Gastroesophageal sphincter (tissue), 3 donors: ENCODE data around the gene MAN1C1.

Experiments used
- EP300 ChIP-seq: sonication (generic); formaldehyde crosslinking; IDR thresholded peaks from one replicate; pipeline ENCODE4 v1.6.1; 2017; ENCODE audit warnings: antibody characterized with exemption, mild to moderate bottlenecking
- POLR2A ChIP-seq, 2 donors: fragments of 450-650 bp; IDR thresholded peaks; one replicate each; pipeline ENCODE4 v1.6.1; 2017; ENCODE audit warnings: antibody characterized with exemption in 2 of 2, mild to moderate bottlenecking in 2 of 2, moderate library complexity in 1 of 2
- POLR2AphosphoS5 ChIP-seq: sonication (generic); formaldehyde crosslinking; IDR thresholded peaks from one replicate; pipeline ENCODE4 v1.6.1; 2017; ENCODE audit warnings: antibody characterized with exemption
- TF ChIP-seq, protein P1 (sequence below), 4 experiments: fragments of 200-600 bp in 2 of 4; fragments of 450-650 bp in 2 of 4; sonication (generic) in 1 of 4; IDR thresholded peaks; one replicate each; pipeline ENCODE4 v1.5.1; 2017 to 2019; ENCODE audit warnings: antibody characterized with exemption in 4 of 4, mild to moderate bottlenecking in 2 of 4, moderate library complexity in 2 of 4

DNA sequence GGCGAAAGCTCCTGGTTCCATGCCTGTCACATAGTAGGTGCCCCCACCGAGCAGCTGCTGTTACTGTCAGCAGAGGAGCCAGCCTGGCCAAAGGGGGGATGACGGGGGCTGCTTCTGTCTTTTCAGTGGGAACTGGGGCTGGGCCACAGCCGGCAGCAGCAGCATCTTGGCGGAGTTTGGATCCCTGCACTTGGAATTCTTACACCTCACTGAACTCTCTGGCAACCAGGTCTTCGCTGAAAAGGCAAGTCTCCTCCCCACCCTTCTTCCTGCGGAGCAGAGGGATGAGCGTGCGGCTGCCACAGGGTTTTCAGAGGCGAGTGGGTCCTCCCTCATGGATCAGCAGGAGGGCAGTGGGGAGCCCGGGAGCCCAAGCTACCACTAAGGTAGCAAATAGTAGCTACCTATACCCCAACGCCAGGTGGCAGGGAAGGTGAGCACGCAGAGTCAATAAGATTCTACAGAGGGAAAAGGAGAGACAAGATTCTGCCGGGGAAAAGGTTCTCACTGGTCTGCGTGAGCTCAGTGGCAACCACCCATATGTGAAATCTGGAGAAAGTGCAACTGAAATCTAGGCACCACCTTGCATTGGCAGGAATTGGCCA lies 142.0 kb downstream of the MAN1C1 start:
- TF ChIP-seq POLR2A (IDR thresholded peaks at IDR 0.05), result no peak
- no peak for TF ChIP-seq EP300
- TF ChIP-seq, protein P1, sequence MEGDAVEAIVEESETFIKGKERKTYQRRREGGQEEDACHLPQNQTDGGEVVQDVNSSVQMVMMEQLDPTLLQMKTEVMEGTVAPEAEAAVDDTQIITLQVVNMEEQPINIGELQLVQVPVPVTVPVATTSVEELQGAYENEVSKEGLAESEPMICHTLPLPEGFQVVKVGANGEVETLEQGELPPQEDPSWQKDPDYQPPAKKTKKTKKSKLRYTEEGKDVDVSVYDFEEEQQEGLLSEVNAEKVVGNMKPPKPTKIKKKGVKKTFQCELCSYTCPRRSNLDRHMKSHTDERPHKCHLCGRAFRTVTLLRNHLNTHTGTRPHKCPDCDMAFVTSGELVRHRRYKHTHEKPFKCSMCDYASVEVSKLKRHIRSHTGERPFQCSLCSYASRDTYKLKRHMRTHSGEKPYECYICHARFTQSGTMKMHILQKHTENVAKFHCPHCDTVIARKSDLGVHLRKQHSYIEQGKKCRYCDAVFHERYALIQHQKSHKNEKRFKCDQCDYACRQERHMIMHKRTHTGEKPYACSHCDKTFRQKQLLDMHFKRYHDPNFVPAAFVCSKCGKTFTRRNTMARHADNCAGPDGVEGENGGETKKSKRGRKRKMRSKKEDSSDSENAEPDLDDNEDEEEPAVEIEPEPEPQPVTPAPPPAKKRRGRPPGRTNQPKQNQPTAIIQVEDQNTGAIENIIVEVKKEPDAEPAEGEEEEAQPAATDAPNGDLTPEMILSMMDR (IDR thresholded peaks at IDR 0.05), result no peak
- TF ChIP-seq POLR2AphosphoS5, result no peak
